ENCODE results near the gene UBE2O.
"Not testable (repeated sequence)": the region's sequence is repeated elsewhere in the genome, so short reads cannot be mapped to it uniquely, and the experiment has no call there.

Gene UBE2O

GRCh38 chr17:76367642-76368041 is 85.3 kb downstream of the UBE2O start:
- DNase-seq, result no peak

GRCh38 chr17:76366247-76366646 is 86.7 kb downstream of the UBE2O start:
- DNase-seq, result no peak

- DNase-seq, result no peak
These were observed 87.6 kb downstream of the UBE2O start for GRCh38 chr17:76365256-76365903.

GRCh38 chr17:76363107-76363842 is 89.7 kb downstream of the UBE2O start:
- no peak for DNase-seq

GRCh38 chr17:76360461-76360860 is 92.5 kb downstream of the UBE2O start:
- DNase-seq, result no peak

- DNase-seq, result not testable (repeated sequence)
These were observed 93.2 kb downstream of the UBE2O start for GRCh38 chr17:76359776-76360175.

- no peak for DNase-seq
These were observed 93.6 kb downstream of the UBE2O start for GRCh38 chr17:76359375-76359774.

GRCh38 chr17:76357597-76358158 is 95.3 kb downstream of the UBE2O start:
- no peak for DNase-seq

- no peak for DNase-seq
These were observed 96.0 kb downstream of the UBE2O start for GRCh38 chr17:76356803-76357456.

- DNase-seq, result no peak
These were observed 98.1 kb downstream of the UBE2O start for GRCh38 chr17:76354747-76355310.

GRCh38 chr17:76354317-76354729 is 98.6 kb downstream of the UBE2O start:
- no peak for DNase-seq

GRCh38 chr17:76353599-76354316 is 99.2 kb downstream of the UBE2O start, which contains the start of gene PRPSAP1:
Gene PRPSAP1 (minus strand): TSS chr17:76353916. CDS start chr17:76353703, 213 bp downstream.
- DNase-seq, result peak; percentile 69 to 71

GRCh38 chr17:76353004-76353598 is 99.9 kb downstream of the UBE2O start:
- peak in 1 of 2 donors; percentile 9 for DNase-seq

GRCh38 chr17:76351526-76352071 is 101.4 kb downstream of the UBE2O start:
- no peak for DNase-seq

- DNase-seq, result no peak
These were observed 102.5 kb downstream of the UBE2O start for GRCh38 chr17:76350463-76350862.

- not testable (repeated sequence) for DNase-seq
These were observed 106.0 kb downstream of the UBE2O start for GRCh38 chr17:76346936-76347335.

GRCh38 chr17:76345377-76345974 is 107.5 kb downstream of the UBE2O start:
- DNase-seq, result no peak

- DNase-seq, result no peak
These were observed 109.8 kb downstream of the UBE2O start for GRCh38 chr17:76343106-76343505.

- no peak for DNase-seq
These were observed 111.7 kb downstream of the UBE2O start for GRCh38 chr17:76341301-76341700.

Measured in stimulated activated CD4-positive, alpha-beta T cell treated with anti-CD3 and anti-CD28 coated beads, Interleukin-2, amount 100 ng/mL, for 48 hours (primary cell).